Neuronal stem cell (in vitro differentiated cells): ENCODE data around the gene CMSS1.

Experiments used
- DNase-seq: peaks from one replicate; pipeline ENCODE4 v3.0.0-alpha.2; 2013; ENCODE audit warnings: low spot score
- H2AFZ ChIP-seq: one replicate; pipeline ENCODE4 v1.6.1; 2013; ENCODE audit warnings: mild to moderate bottlenecking, low read length, inconsistent platforms
- H2AK5ac ChIP-seq: 2 replicates; pipeline ENCODE4 v1.6.1; 2013; ENCODE audit warnings: low read depth, mild to moderate bottlenecking, inconsistent platforms, low read length, moderate library complexity, mixed read lengths
- H2BK120ac ChIP-seq: 2 replicates; pipeline ENCODE4 v1.6.1; 2013; ENCODE audit warnings: low read depth, mild to moderate bottlenecking, inconsistent platforms, low read length, moderate library complexity, mixed read lengths
- H2BK12ac ChIP-seq: one replicate; pipeline ENCODE4 v1.6.1; 2013; ENCODE audit warnings: low read length, inconsistent platforms
- H2BK15ac ChIP-seq: 2 replicates; pipeline ENCODE4 v1.6.1; 2013; ENCODE audit warnings: mild to moderate bottlenecking, low read length, inconsistent platforms, mixed read lengths
- H2BK5ac ChIP-seq: one replicate; pipeline ENCODE4 v1.6.1; 2013; ENCODE audit warnings: inconsistent platforms, mild to moderate bottlenecking, low read length, moderate library complexity
- H3K14ac ChIP-seq: one replicate; pipeline ENCODE4 v1.6.1; 2013; ENCODE audit warnings: low read length, inconsistent platforms
- H3K18ac ChIP-seq: 2 replicates; pipeline ENCODE4 v1.6.1; 2013; ENCODE audit warnings: low read length, inconsistent platforms
- H3K23ac ChIP-seq: 2 replicates; pipeline ENCODE4 v1.6.1; 2013; ENCODE audit warnings: low read depth, mild to moderate bottlenecking, mixed read lengths, low read length, inconsistent platforms; ENCODE audit not compliant: poor library complexity
- H3K27ac ChIP-seq: replicated peaks from 3 replicates; pipeline ENCODE4 v1.5.1; 2013; ENCODE audit warnings: low read length, inconsistent platforms
- H3K27me3 ChIP-seq, 3 experiments: 2 replicates each; pipeline ENCODE4 v1.6.1; 2013; ENCODE audit warnings: low read length in 3 of 3, mild to moderate bottlenecking in 2 of 3, inconsistent platforms in 1 of 3, low read depth in 1 of 3, mixed read lengths in 1 of 3, moderate library complexity in 1 of 3; ENCODE audit not compliant: control insufficient read depth in 3 of 3, insufficient read depth in 3 of 3
- H3K36me3 ChIP-seq, 2 donors: replicated peaks in 1 of 2; 2 replicates each; pipeline ENCODE4 v1.6.1; 2013; ENCODE audit warnings: low read length in 2 of 2; ENCODE audit not compliant: control insufficient read depth in 2 of 2, insufficient read depth in 2 of 2
- H3K4ac ChIP-seq: 2 replicates; pipeline ENCODE4 v1.6.1; 2013; ENCODE audit warnings: inconsistent platforms, mild to moderate bottlenecking, low read length, moderate library complexity
- H3K4me1 ChIP-seq, 2 donors: 1 replicate in 1 of 2; 2 replicates in 1 of 2; pipeline ENCODE4 v1.6.1; 2013; ENCODE audit warnings: low read length in 2 of 2, low read depth in 1 of 2; ENCODE audit not compliant: control insufficient read depth in 2 of 2, insufficient read depth in 1 of 2
- H3K4me2 ChIP-seq: one replicate; pipeline ENCODE4 v1.6.1; 2013; ENCODE audit warnings: mild to moderate bottlenecking, low read length, inconsistent platforms; ENCODE audit not compliant: insufficient read depth, poor library complexity, severe bottlenecking
- H3K4me3 ChIP-seq, 2 donors: 2 replicates each; pipeline ENCODE4 v1.5.1; 2013; ENCODE audit warnings: low read length in 2 of 2, mild to moderate bottlenecking in 2 of 2, inconsistent platforms in 1 of 2, moderate library complexity in 1 of 2
- H3K79me1 ChIP-seq: one replicate; pipeline ENCODE4 v1.6.1; 2013; ENCODE audit warnings: low read depth, mild to moderate bottlenecking, inconsistent platforms, low read length, moderate library complexity
- H3K9ac ChIP-seq: one replicate; pipeline ENCODE4 v1.6.1; 2013; ENCODE audit warnings: mild to moderate bottlenecking, low read depth, low read length, inconsistent platforms; ENCODE audit not compliant: poor library complexity
- H3K9me3 ChIP-seq, 2 donors: replicated peaks in 1 of 2; 2 replicates each; pipeline versions ENCODE3 to v1.6.1; 2013; ENCODE audit warnings: low read length in 2 of 2, mild to moderate bottlenecking in 2 of 2, inconsistent platforms in 1 of 2, low read depth in 1 of 2, mixed read lengths in 1 of 2, moderate library complexity in 1 of 2; ENCODE audit not compliant: control insufficient read depth in 2 of 2, insufficient read depth in 1 of 2
- H4K8ac ChIP-seq: one replicate; pipeline ENCODE4 v1.6.1; 2013; ENCODE audit warnings: low read depth, mild to moderate bottlenecking, inconsistent platforms, low read length, moderate library complexity
- H4K91ac ChIP-seq: one replicate; pipeline ENCODE4 v1.6.1; 2013; ENCODE audit warnings: low read length, low read depth, mild to moderate bottlenecking, inconsistent platforms; ENCODE audit not compliant: poor library complexity
- WGBS, 2 donors: extraction: QIAGEN DNeasy Blood & Tissue Kit; methylation state at CpG; one replicate each; pipeline ENCODE4 v1.1.7; 2013; ENCODE audit warnings: missing lambda C conversion rate in 2 of 2, mixed read lengths in 1 of 2; ENCODE audit not compliant: insufficient read length in 2 of 2, insufficient replicate concordance in 1 of 2; ENCODE audit errors: extremely low coverage in 2 of 2; 5-methylcytosine and 5-hydroxymethylcytosine counted together

CMSS1 gene

GRCh38 chr3:99938270-99938911 is 120.7 kb downstream of the CMSS1 start:
- Histone ChIP-seq H3K4ac (no peak overlapping the region), H2AK5ac (no peak overlapping the region), H3K14ac (no peak overlapping the region), H3K79me1 (no peaks in the 10 kb centered on the region), H2BK5ac (no peak overlapping the region), H3K4me1 (peaks cover 0 to 3% of the 10 kb centered on the region in 2 donors), H3K4me3 (no peak overlapping the region), H2AFZ (no peak overlapping the region), H3K4me2 (no peak overlapping the region), H4K8ac (no peak overlapping the region), H3K9me3 (no peaks in the 10 kb centered on the region), H2BK15ac (no peak overlapping the region), H3K9ac (no peak overlapping the region), H4K91ac (no peak overlapping the region), H3K27ac (no peak overlapping the region), H3K27me3 (no peaks in the 10 kb centered on the region), H2BK120ac (no peak overlapping the region), H3K18ac (no peak overlapping the region), H3K23ac (no peak overlapping the region), H2BK12ac (no peak overlapping the region), H3K36me3 (no peaks in the 10 kb centered on the region)
- no peak for DNase-seq
- no CpG with 5 or more reads among the region's 3 CpGs for WGBS, 2 donors

- H2BK120ac ChIP-seq = no peak overlapping the region
- no peak overlapping the region for H3K14ac ChIP-seq
- no peak overlapping the region for H3K4me3 ChIP-seq
- H3K27ac ChIP-seq = no peak overlapping the region
- H2BK5ac ChIP-seq = no peak overlapping the region
- no peak overlapping the region for H2BK12ac ChIP-seq
- H3K9me3 ChIP-seq = no peaks in the 10 kb centered on the region
- no peak overlapping the region for H4K8ac ChIP-seq
- DNase-seq = no peak
- no peak overlapping the region for H2AK5ac ChIP-seq
- H3K36me3 ChIP-seq = no peaks in the 10 kb centered on the region
- H3K4me1 ChIP-seq = peaks cover 3% of the 10 kb centered on the region in 2 donors
- H2AFZ ChIP-seq = no peak overlapping the region
- H3K18ac ChIP-seq = no peak overlapping the region
- H4K91ac ChIP-seq = no peak overlapping the region
- H3K4ac ChIP-seq = no peak overlapping the region
- H3K27me3 ChIP-seq = no peaks in the 10 kb centered on the region
- H3K79me1 ChIP-seq = no peaks in the 10 kb centered on the region
- WGBS, 2 donors = no CpG with 5 or more reads among the region's 1 CpG
- H3K4me2 ChIP-seq = no peak overlapping the region
- H2BK15ac ChIP-seq = no peak overlapping the region
- H3K23ac ChIP-seq = no peak overlapping the region
- no peak overlapping the region for H3K9ac ChIP-seq
These were observed 122.2 kb downstream of the CMSS1 start for GRCh38 chr3:99939876-99940275.

- H2AK5ac ChIP-seq = no peak overlapping the region
- WGBS, 2 donors = no CpG with 5 or more reads among the region's 2 CpGs
- no peaks in the 10 kb centered on the region for H3K79me1 ChIP-seq
- H3K4ac ChIP-seq = no peak overlapping the region
- H2BK15ac ChIP-seq = no peak overlapping the region
- H3K4me2 ChIP-seq = no peak overlapping the region
- H2BK5ac ChIP-seq = no peak overlapping the region
- no peak overlapping the region for H3K18ac ChIP-seq
- no peaks in the 10 kb centered on the region for H3K27me3 ChIP-seq
- no peak overlapping the region for H3K27ac ChIP-seq
- H3K23ac ChIP-seq = no peak overlapping the region
- no peak for DNase-seq
- no peak overlapping the region for H3K9ac ChIP-seq
- no peak overlapping the region for H2BK12ac ChIP-seq
- H2AFZ ChIP-seq = no peak overlapping the region
- H3K9me3 ChIP-seq = no peaks in the 10 kb centered on the region
- H4K8ac ChIP-seq = no peak overlapping the region
- H2BK120ac ChIP-seq = no peak overlapping the region
- H4K91ac ChIP-seq = no peak overlapping the region
- no peaks in the 10 kb centered on the region for H3K36me3 ChIP-seq
- H3K4me3 ChIP-seq = no peak overlapping the region
- H3K14ac ChIP-seq = no peak overlapping the region
- peaks cover 4 to 5% of the 10 kb centered on the region in 2 donors for H3K4me1 ChIP-seq
These were observed 122.7 kb downstream of the CMSS1 start for GRCh38 chr3:99940350-99940749.

GRCh38 chr3:99941211-99941610 is 123.5 kb downstream of the CMSS1 start:
- no peaks in the 10 kb centered on the region for H3K79me1 ChIP-seq
- no peak overlapping the region for H2AFZ ChIP-seq
- H3K27me3 ChIP-seq = no peaks in the 10 kb centered on the region
- H3K23ac ChIP-seq = no peak overlapping the region
- no peak overlapping the region for H3K18ac ChIP-seq
- H2BK120ac ChIP-seq = no peak overlapping the region
- H3K4me1 ChIP-seq = peaks cover 4 to 10% of the 10 kb centered on the region in 2 donors
- no peak overlapping the region for H2AK5ac ChIP-seq
- no CpG with 5 or more reads among the region's 1 CpG for WGBS, 2 donors
- H4K91ac ChIP-seq = no peak overlapping the region
- no peak overlapping the region for H3K4me3 ChIP-seq
- no peak for DNase-seq
- H2BK12ac ChIP-seq = no peak overlapping the region
- H3K9me3 ChIP-seq = no peaks in the 10 kb centered on the region
- H2BK15ac ChIP-seq = no peak overlapping the region
- H3K4ac ChIP-seq = no peak overlapping the region
- H3K9ac ChIP-seq = no peak overlapping the region
- no peak overlapping the region for H3K14ac ChIP-seq
- no peak overlapping the region for H4K8ac ChIP-seq
- H3K27ac ChIP-seq = no peak overlapping the region
- H2BK5ac ChIP-seq = no peak overlapping the region
- H3K4me2 ChIP-seq = no peak overlapping the region
- no peaks in the 10 kb centered on the region for H3K36me3 ChIP-seq
